ENCODE results near the gene KDELR3. TPM values are rescaled to one million over a fixed set of nuclear protein-coding genes. Genes with fewer than 3 reads are reported as not detected.

The KDELR3 gene
- total RNA-seq, 1 donor from 2014 or later, result 127 TPM

- H3K4me1 Mint-ChIP-seq (ENCODE audit: low read depth), result peaks cover 26% of the 10 kb centered on the region
- TF ChIP-seq, protein P1, sequence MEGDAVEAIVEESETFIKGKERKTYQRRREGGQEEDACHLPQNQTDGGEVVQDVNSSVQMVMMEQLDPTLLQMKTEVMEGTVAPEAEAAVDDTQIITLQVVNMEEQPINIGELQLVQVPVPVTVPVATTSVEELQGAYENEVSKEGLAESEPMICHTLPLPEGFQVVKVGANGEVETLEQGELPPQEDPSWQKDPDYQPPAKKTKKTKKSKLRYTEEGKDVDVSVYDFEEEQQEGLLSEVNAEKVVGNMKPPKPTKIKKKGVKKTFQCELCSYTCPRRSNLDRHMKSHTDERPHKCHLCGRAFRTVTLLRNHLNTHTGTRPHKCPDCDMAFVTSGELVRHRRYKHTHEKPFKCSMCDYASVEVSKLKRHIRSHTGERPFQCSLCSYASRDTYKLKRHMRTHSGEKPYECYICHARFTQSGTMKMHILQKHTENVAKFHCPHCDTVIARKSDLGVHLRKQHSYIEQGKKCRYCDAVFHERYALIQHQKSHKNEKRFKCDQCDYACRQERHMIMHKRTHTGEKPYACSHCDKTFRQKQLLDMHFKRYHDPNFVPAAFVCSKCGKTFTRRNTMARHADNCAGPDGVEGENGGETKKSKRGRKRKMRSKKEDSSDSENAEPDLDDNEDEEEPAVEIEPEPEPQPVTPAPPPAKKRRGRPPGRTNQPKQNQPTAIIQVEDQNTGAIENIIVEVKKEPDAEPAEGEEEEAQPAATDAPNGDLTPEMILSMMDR (IDR thresholded peaks at IDR 0.05), result no peak
- no peak for DNase-seq (ENCODE audit: low spot score)
- no peaks in the 10 kb centered on the region for H3K9me3 Mint-ChIP-seq (ENCODE audit: low read depth)
- H3K36me3 Mint-ChIP-seq (ENCODE audit: low read depth), result peaks cover 68% of the 10 kb centered on the region
- peak overlapping the region; percentile 17 for H3K27ac Mint-ChIP-seq (ENCODE audit: unreplicated experiment)
- no peak overlapping the region for H3K4me3 Mint-ChIP-seq (ENCODE audit: unreplicated experiment)
- no peaks in the 10 kb centered on the region for H3K27me3 Mint-ChIP-seq (ENCODE audit: low read depth)
These were observed 17.9 kb downstream of the KDELR3 start for GRCh38 chr22:38485783-38486182.

DNA sequence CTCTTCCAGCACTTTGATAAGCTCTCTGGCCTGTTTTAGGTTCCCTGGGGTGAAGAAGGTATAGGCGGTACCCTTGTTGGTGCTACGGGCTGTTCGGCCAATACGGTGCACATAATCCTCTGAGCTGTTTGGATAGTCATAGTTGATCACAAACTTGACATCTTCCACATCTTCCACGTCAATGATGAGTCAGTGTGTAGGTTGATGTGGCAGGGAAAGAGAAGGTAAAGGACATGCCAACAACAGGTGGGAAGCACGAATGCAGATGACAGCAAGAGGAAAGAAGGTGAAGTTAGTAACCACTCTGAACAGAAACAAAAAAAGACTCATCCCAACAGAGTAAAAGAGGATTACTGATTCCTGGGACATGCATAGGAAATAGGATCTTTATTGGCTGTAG, 20.1 kb downstream of the KDELR3 start:
- H3K4me3 Mint-ChIP-seq (ENCODE audit: unreplicated experiment), result no peak overlapping the region
- H3K27ac Mint-ChIP-seq (ENCODE audit: unreplicated experiment), result peak overlapping the region; percentile 68
- TF ChIP-seq, protein P1 (IDR thresholded peaks at IDR 0.05), result no peak
- H3K36me3 Mint-ChIP-seq (ENCODE audit: low read depth), result peaks cover 62% of the 10 kb centered on the region
- no peaks in the 10 kb centered on the region for H3K9me3 Mint-ChIP-seq (ENCODE audit: low read depth)
- peaks cover 21% of the 10 kb centered on the region for H3K4me1 Mint-ChIP-seq (ENCODE audit: low read depth)
- H3K27me3 Mint-ChIP-seq (ENCODE audit: low read depth), result no peaks in the 10 kb centered on the region
- no peak for DNase-seq (ENCODE audit: low spot score)

DNA sequence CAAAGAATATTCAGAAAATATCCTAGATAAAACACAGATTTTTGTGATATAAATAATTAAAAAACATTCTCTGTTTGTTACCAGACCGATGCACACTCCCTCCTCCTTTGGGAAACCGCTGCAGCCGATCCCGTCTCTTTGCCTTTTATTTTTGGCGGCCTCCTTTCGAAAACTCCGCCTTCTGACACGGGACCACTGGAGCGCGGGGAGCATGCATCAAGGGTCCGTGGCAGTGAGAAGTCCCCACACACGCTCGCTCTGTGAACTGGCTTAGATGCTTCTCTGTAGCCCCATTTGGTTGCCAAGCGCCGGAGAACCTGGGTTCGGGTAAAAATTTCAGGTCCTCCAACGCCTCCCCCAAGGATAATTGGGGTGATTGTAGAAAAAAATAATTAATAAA, 21.2 kb downstream of the KDELR3 start:
- no peaks in the 10 kb centered on the region for H3K9me3 Mint-ChIP-seq (ENCODE audit: low read depth)
- no peak overlapping the region for H3K27ac Mint-ChIP-seq (ENCODE audit: unreplicated experiment)
- H3K4me3 Mint-ChIP-seq (ENCODE audit: unreplicated experiment), result no peak overlapping the region
- no peak for DNase-seq (ENCODE audit: low spot score)
- peaks cover 60% of the 10 kb centered on the region for H3K36me3 Mint-ChIP-seq (ENCODE audit: low read depth)
- H3K4me1 Mint-ChIP-seq (ENCODE audit: low read depth), result peaks cover 33% of the 10 kb centered on the region
- TF ChIP-seq, protein P1 (IDR thresholded peaks at IDR 0.05), result no peak
- H3K27me3 Mint-ChIP-seq (ENCODE audit: low read depth), result no peaks in the 10 kb centered on the region

GRCh38 chr22:38489561-38490145, 21.8 kb downstream of the KDELR3 start:
- Mint-ChIP-seq H3K4me3 (ENCODE audit: unreplicated experiment) (no peak overlapping the region), H3K9me3 (ENCODE audit: low read depth) (no peaks in the 10 kb centered on the region), H3K27me3 (ENCODE audit: low read depth) (no peaks in the 10 kb centered on the region), H3K27ac (ENCODE audit: unreplicated experiment) (peak overlapping the region; percentile 22), H3K4me1 (ENCODE audit: low read depth) (peaks cover 38% of the 10 kb centered on the region), H3K36me3 (ENCODE audit: low read depth) (peaks cover 61% of the 10 kb centered on the region)
- no peak for DNase-seq (ENCODE audit: low spot score)
- TF ChIP-seq, protein P1 (IDR thresholded peaks at IDR 0.05), result no peak

- H3K4me1 Mint-ChIP-seq (ENCODE audit: low read depth), result peaks cover 46% of the 10 kb centered on the region
- H3K27ac Mint-ChIP-seq (ENCODE audit: unreplicated experiment), result peak overlapping the region; percentile 79
- no peaks in the 10 kb centered on the region for H3K27me3 Mint-ChIP-seq (ENCODE audit: low read depth)
- DNase-seq (ENCODE audit: low spot score), result no peak
- TF ChIP-seq, protein P1 (IDR thresholded peaks at IDR 0.05), result no peak
- no peak overlapping the region for H3K4me3 Mint-ChIP-seq (ENCODE audit: unreplicated experiment)
- H3K9me3 Mint-ChIP-seq (ENCODE audit: low read depth), result no peaks in the 10 kb centered on the region
- H3K36me3 Mint-ChIP-seq (ENCODE audit: low read depth), result peaks cover 63% of the 10 kb centered on the region
These were observed 22.6 kb downstream of the KDELR3 start for GRCh38 chr22:38490475-38490874.

All from chondrocyte (in vitro differentiated cells).